Measurements from ENCODE around the gene RABEP2. TPM values are rescaled to one million over a fixed set of nuclear protein-coding genes. Genes with fewer than 3 reads are reported as not detected.

Gene RABEP2
- total RNA-seq, 1 experiment from 2014 or later, result 17.5 TPM

DNA sequence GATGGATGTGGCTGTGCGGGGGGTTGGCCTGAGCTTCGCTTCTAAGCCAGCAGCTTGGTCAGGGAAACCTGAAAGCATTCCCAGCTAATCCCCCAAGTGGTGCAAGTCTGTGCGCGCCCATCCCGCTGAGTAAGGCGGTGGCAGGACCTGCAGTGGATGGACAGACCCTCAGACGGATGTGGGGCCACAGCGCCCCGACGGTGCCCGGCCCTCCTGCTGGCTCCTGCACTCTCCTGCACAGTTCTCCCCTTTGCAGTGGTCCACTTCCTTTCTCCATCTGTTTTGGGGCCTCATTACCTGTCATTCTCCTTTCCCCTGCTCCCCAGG lies 44.5 kb downstream of the RABEP2 start:
- H4K20me1 ChIP-seq (ENCODE audit: control insufficient read depth, insufficient read depth, insufficient read length), result no peaks in the 10 kb centered on the region
- Mint-ChIP-seq H3K9me3 (no peaks in the 10 kb centered on the region; a peak in 1 of 5 replicates), H3K27me3 (ENCODE audit: low read depth) (peaks cover 18% of the 10 kb centered on the region), H3K36me3 (ENCODE audit: insufficient read depth in 1 of 3, low read depth in 3 of 3) (peaks cover 0 to 4% (median 4%) of the 10 kb centered on the region in 3 experiments; a peak in 3 of 7 replicates), H3K27ac (no peak overlapping the region), H3K4me3 (peak overlapping the region; percentile 87 to 95), H3K4me1 (peaks cover 33 to 62% of the 10 kb centered on the region in 2 experiments)
- no peak overlapping the region for H3K4ac ChIP-seq (ENCODE audit: low read depth, low read length)
- no peak overlapping the region for H4K5ac ChIP-seq (ENCODE audit: insufficient read length, low read depth, low read length)
- no peaks in the 10 kb centered on the region for H3K79me2 ChIP-seq (ENCODE audit: insufficient read depth, low read length)
- peaks cover 6% of the 10 kb centered on the region; the same call in 1 of the 2 replicates for H3K27me3 ChIP-seq (ENCODE audit: insufficient read depth, low read length)
- H3T11ph ChIP-seq (ENCODE audit: low read length), result no peak overlapping the region
- no peak overlapping the region for H2AK5ac ChIP-seq (ENCODE audit: insufficient read length, low read length)
- no peak overlapping the region for H2BK5ac ChIP-seq (ENCODE audit: insufficient read length, low read length)
- H4K8ac ChIP-seq (replicated peaks; ENCODE audit: insufficient read length, low read depth, low read length), result no peak overlapping the region
- WGBS (ENCODE audit: extremely low coverage, insufficient read length, low lambda C conversion rate), result no CpG with 5 or more reads among the region's 11 CpGs
- H3K79me1 ChIP-seq (ENCODE audit: insufficient read depth, low read depth, low read length, poor library complexity, severe bottlenecking), result no peaks in the 10 kb centered on the region
- H3K9me3 ChIP-seq (ENCODE audit: control insufficient read depth, low read depth, low read length), result no peaks in the 10 kb centered on the region
- no peak overlapping the region for H2AFZ ChIP-seq (ENCODE audit: low read length)
- H3K9ac ChIP-seq (ENCODE audit: extremely low read depth, insufficient read length, low read length), result no peak overlapping the region
- H3K23me2 ChIP-seq (ENCODE audit: insufficient read length, low read depth, low read length, poor library complexity, severe bottlenecking), result peaks cover 11% of the 10 kb centered on the region
- no peak overlapping the region for H2BK20ac ChIP-seq (ENCODE audit: low read depth, low read length, poor library complexity, severe bottlenecking)
- H3K4me1 ChIP-seq (ENCODE audit: insufficient read depth, low read length), result peaks cover 6% of the 10 kb centered on the region; the same call in 1 of the 2 replicates
- no peak overlapping the region for H2BK120ac ChIP-seq (ENCODE audit: low read depth, low read length, poor library complexity, severe bottlenecking)
- no peak overlapping the region for H3K14ac ChIP-seq (ENCODE audit: insufficient read depth, low read length)
- H4K91ac ChIP-seq (ENCODE audit: insufficient read length, low read depth, low read length), result no peak overlapping the region
- H3K56ac ChIP-seq (ENCODE audit: insufficient read length, low read depth, low read length), result no peak overlapping the region
- no peak overlapping the region for H3K18ac ChIP-seq (ENCODE audit: insufficient read length, low read depth, low read length)
- no peak overlapping the region for H3K23ac ChIP-seq (ENCODE audit: insufficient read length, low read depth, low read length)
- DNase-seq, result peak; percentile 49
- H3K4me2 ChIP-seq (ENCODE audit: insufficient read depth, insufficient read length, low read length), result peak overlapping the region; percentile 64
- TF ChIP-seq, protein P1, sequence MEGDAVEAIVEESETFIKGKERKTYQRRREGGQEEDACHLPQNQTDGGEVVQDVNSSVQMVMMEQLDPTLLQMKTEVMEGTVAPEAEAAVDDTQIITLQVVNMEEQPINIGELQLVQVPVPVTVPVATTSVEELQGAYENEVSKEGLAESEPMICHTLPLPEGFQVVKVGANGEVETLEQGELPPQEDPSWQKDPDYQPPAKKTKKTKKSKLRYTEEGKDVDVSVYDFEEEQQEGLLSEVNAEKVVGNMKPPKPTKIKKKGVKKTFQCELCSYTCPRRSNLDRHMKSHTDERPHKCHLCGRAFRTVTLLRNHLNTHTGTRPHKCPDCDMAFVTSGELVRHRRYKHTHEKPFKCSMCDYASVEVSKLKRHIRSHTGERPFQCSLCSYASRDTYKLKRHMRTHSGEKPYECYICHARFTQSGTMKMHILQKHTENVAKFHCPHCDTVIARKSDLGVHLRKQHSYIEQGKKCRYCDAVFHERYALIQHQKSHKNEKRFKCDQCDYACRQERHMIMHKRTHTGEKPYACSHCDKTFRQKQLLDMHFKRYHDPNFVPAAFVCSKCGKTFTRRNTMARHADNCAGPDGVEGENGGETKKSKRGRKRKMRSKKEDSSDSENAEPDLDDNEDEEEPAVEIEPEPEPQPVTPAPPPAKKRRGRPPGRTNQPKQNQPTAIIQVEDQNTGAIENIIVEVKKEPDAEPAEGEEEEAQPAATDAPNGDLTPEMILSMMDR (conservative IDR thresholded peaks at IDR 0.05), result no peak
- H2BK12ac ChIP-seq (ENCODE audit: insufficient read length, low read depth, low read length), result no peak overlapping the region
- no peak overlapping the region for H3K27ac ChIP-seq (ENCODE audit: insufficient read length, low read depth, low read length)
- H2BK15ac ChIP-seq (ENCODE audit: low read depth, low read length), result no peak overlapping the region
